HepG2 (cell line): Measurements from ENCODE around the gene ABCA2. TPM values are rescaled to one million over a fixed set of nuclear protein-coding genes. Genes with fewer than 3 reads are reported as not detected.

ENCODE experiments used
- GTF3A ChIP-seq: sonication (generic); formaldehyde crosslinking; conservative IDR thresholded peaks from 2 replicates; pipeline ENCODE4 v1.4.0; 2020; ENCODE audit warnings: mild to moderate bottlenecking, missing genetic modification reagents
- GZF1 ChIP-seq: sonication (generic); formaldehyde crosslinking; IDR thresholded peaks from 2 replicates; pipeline ENCODE4 v1.5.1; 2020; ENCODE audit warnings: mild to moderate bottlenecking, missing genetic modification reagents
- IRX3 ChIP-seq: sonication (generic); formaldehyde crosslinking; IDR thresholded peaks from 2 replicates; pipeline ENCODE4 v1.8.1; 2023; ENCODE audit warnings: mild to moderate bottlenecking, low read depth, missing genetic modification reagents, borderline replicate concordance
- MAFG ChIP-seq: sonication (generic); formaldehyde crosslinking; IDR thresholded peaks from 2 replicates; pipeline ENCODE4 v1.5.1; 2020; ENCODE audit warnings: mild to moderate bottlenecking, missing genetic modification reagents
- SAFB2 ChIP-seq: sonication (generic); formaldehyde crosslinking; IDR thresholded peaks from 2 replicates; pipeline ENCODE4 v1.5.1; 2020; ENCODE audit warnings: missing genetic modification reagents, low read depth, mild to moderate bottlenecking, borderline replicate concordance
- SP1 ChIP-seq, 2 experiments: fragments of 450-650 bp in 1 of 2; sonication (generic) in 1 of 2; formaldehyde crosslinking in 1 of 2; IDR thresholded peaks; 2 replicates each; pipeline versions ENCODE4 v1.4.0 to v1.6.1; 2016 to 2020; ENCODE audit warnings: missing genetic modification reagents in 1 of 2
- ZBTB38 ChIP-seq: sonication (generic); formaldehyde crosslinking; IDR thresholded peaks from 2 replicates; pipeline ENCODE4 v1.5.1; 2020; ENCODE audit warnings: mild to moderate bottlenecking, missing genetic modification reagents
- ZFP41 ChIP-seq: sonication (generic); formaldehyde crosslinking; IDR thresholded peaks from 2 replicates; pipeline ENCODE4 v1.4.0; 2020; ENCODE audit warnings: mild to moderate bottlenecking, missing genetic modification reagents, borderline replicate concordance
- polyA plus RNA-seq, 8 experiments: library from polyadenylated mRNA; depleted of rRNA in 3 of 8; stranded (reverse) in 7 of 8; unstranded in 1 of 8; fragments of >200 nt; fragmentation: Illumina TruSeq in 4 of 8; extraction: Trizol in 4 of 8; gene quantifications; 2 replicates each; pipeline versions ENCODE4 v1.2.1 to v1.2.3, GENCODE V29; 2011 to 2016; ENCODE audit warnings: low read depth in 4 of 8, missing spikeins in 1 of 8, mixed read lengths in 1 of 8; ENCODE audit not compliant: insufficient read depth in 1 of 8
- total RNA-seq, 5 experiments: library from RNA; depleted of rRNA; stranded (reverse); fragments of >200 nt; fragmentation: Illumina TruSeq; extraction: Trizol; gene quantifications; 2 replicates each; pipeline ENCODE4 v1.2.3, GENCODE V29; 2016; ENCODE audit warnings: low read depth in 1 of 5
- TF ChIP-seq, protein P1 (sequence below): sonication (generic); formaldehyde crosslinking; IDR thresholded peaks from 2 replicates; pipeline ENCODE4 v1.4.0; 2020; ENCODE audit warnings: missing genetic modification reagents
- TF ChIP-seq, protein P2 (sequence below): sonication (generic); formaldehyde crosslinking; IDR thresholded peaks from 2 replicates; pipeline ENCODE4 v1.5.0; 2020; ENCODE audit warnings: missing genetic modification reagents
- TF ChIP-seq, protein P3 (sequence below): sonication (generic); formaldehyde crosslinking; IDR thresholded peaks from one replicate; pipeline ENCODE4 v1.5.1; 2020; ENCODE audit warnings: mild to moderate bottlenecking, missing genetic modification reagents; ENCODE audit errors: not compliant biosample characterization
- TF ChIP-seq, protein P4 (sequence below): IDR thresholded peaks from 2 replicates; pipeline ENCODE4 v1.6.1; 2016; ENCODE audit warnings: mild to moderate bottlenecking, missing biosample characterization, missing genetic modification reagents
- TF ChIP-seq, protein P5 (sequence below): sonication (generic); formaldehyde crosslinking; IDR thresholded peaks from 2 replicates; pipeline ENCODE4 v1.5.0; 2020; ENCODE audit warnings: missing genetic modification reagents
- TF ChIP-seq, protein P6 (sequence below): sonication (generic); formaldehyde crosslinking; IDR thresholded peaks from 2 replicates; pipeline ENCODE4 v1.8.0; 2022; ENCODE audit warnings: missing genetic modification reagents, low read depth, mild to moderate bottlenecking, borderline replicate concordance

Gene ABCA2
- total and polyA plus RNA-seq, 2 of the 13 experiments (the other 11 are each of a cell fraction or from before 2014, with no cell fraction given): 2.9 to 19.2 TPM

DNA sequence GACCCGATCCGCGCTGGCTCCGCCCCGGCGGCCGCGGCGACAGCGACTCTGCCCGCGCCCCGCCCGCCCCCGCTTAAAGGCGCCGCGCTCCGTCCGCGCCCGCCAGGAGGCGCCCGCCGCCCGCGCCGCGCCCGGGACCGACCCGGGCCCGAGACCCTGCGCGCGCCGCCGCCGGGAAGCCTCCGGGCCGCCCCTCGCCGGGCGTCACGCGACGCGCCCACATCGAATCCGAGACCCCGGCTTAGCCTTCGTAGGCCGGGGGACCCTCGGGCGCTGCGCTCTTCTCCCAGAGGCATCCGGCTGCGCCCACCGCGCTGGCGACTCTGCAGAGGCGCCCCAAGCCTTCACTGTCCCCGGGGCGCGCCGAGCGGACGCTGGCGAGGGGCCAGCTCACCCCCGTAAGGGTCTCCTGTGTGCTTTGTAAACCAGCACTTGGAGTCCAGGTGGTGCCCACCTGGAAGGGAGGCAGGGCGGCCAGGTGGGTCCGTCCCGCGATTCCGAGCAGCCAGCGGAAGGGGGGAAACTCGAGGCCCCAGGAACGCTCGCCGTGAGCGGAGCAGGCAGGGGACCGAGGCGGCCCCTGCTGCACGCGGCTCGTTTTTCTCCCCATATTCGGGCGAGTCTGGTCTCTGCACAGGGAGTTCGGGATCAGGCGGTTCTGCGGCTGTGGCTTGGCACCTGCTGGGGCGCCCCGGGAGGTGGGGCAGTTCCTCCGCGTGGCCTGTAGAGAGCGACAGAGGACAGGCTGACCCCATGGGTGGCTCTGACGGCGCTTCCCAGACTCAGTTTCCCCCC lies 423 bp upstream of the ABCA2 start (continued):
- TF ChIP-seq, protein P1, sequence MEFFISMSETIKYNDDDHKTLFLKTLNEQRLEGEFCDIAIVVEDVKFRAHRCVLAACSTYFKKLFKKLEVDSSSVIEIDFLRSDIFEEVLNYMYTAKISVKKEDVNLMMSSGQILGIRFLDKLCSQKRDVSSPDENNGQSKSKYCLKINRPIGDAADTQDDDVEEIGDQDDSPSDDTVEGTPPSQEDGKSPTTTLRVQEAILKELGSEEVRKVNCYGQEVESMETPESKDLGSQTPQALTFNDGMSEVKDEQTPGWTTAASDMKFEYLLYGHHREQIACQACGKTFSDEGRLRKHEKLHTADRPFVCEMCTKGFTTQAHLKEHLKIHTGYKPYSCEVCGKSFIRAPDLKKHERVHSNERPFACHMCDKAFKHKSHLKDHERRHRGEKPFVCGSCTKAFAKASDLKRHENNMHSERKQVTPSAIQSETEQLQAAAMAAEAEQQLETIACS (CRISPR knock-in tag): no peak; the same call in 1 of the 2 replicates
- TF ChIP-seq GTF3A (CRISPR knock-in tag): no peak
- TF ChIP-seq, protein P2, sequence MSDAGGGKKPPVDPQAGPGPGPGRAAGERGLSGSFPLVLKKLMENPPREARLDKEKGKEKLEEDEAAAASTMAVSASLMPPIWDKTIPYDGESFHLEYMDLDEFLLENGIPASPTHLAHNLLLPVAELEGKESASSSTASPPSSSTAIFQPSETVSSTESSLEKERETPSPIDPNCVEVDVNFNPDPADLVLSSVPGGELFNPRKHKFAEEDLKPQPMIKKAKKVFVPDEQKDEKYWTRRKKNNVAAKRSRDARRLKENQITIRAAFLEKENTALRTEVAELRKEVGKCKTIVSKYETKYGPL (CRISPR knock-in tag): no peak
- TF ChIP-seq ZBTB38 (CRISPR knock-in tag): no peak
- TF ChIP-seq, protein P3, sequence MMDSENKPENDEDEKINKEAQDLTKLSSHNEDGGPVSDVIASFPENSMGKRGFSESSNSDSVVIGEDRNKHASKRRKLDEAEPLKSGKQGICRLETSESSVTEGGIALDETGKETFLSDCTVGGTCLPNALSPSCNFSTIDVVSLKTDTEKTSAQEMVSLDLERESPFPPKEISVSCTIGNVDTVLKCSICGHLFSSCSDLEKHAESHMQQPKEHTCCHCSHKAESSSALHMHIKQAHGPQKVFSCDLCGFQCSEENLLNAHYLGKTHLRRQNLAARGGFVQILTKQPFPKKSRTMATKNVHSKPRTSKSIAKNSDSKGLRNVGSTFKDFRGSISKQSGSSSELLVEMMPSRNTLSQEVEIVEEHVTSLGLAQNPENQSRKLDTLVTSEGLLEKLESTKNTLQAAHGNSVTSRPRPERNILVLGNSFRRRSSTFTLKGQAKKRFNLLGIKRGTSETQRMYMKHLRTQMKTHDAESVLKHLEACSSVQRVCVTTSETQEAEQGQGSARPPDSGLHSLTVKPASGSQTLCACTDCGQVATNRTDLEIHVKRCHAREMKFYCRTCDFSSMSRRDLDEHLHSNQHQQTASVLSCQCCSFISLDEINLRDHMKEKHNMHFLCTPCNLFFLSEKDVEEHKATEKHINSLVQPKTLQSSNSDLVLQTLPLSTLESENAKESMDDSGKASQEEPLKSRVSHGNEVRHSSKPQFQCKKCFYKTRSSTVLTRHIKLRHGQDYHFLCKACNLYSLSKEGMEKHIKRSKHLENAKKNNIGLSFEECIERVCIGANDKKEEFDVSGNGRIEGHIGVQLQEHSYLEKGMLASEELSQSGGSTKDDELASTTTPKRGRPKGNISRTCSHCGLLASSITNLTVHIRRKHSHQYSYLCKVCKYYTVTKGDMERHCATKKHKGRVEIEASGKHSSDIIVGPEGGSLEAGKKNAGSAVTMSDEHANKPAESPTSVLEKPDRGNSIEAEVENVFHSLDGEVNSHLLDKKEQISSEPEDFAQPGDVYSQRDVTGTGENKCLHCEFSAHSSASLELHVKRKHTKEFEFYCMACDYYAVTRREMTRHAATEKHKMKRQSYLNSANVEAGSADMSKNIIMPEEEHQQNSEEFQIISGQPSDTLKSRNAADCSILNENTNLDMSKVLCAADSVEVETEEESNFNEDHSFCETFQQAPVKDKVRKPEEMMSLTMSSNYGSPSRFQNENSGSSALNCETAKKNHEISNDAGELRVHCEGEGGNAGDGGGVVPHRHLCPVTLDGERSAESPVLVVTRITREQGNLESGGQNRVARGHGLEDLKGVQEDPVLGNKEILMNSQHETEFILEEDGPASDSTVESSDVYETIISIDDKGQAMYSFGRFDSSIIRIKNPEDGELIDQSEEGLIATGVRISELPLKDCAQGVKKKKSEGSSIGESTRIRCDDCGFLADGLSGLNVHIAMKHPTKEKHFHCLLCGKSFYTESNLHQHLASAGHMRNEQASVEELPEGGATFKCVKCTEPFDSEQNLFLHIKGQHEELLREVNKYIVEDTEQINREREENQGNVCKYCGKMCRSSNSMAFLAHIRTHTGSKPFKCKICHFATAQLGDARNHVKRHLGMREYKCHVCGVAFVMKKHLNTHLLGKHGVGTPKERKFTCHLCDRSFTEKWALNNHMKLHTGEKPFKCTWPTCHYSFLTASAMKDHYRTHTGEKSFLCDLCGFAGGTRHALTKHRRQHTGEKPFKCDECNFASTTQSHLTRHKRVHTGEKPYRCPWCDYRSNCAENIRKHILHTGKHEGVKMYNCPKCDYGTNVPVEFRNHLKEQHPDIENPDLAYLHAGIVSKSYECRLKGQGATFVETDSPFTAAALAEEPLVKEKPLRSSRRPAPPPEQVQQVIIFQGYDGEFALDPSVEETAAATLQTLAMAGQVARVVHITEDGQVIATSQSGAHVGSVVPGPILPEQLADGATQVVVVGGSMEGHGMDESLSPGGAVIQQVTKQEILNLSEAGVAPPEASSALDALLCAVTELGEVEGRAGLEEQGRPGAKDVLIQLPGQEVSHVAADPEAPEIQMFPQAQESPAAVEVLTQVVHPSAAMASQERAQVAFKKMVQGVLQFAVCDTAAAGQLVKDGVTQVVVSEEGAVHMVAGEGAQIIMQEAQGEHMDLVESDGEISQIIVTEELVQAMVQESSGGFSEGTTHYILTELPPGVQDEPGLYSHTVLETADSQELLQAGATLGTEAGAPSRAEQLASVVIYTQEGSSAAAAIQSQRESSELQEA (CRISPR knock-in tag): no peak
- TF ChIP-seq GZF1: no peak
- TF ChIP-seq, protein P4, sequence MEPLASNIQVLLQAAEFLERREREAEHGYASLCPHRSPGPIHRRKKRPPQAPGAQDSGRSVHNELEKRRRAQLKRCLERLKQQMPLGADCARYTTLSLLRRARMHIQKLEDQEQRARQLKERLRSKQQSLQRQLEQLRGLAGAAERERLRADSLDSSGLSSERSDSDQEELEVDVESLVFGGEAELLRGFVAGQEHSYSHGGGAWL: peak; percentile 50; the same call in 1 of the 2 replicates
- no peak for TF ChIP-seq MAFG (CRISPR knock-in tag)
- no peak for TF ChIP-seq ZFP41 (CRISPR knock-in tag)
- TF ChIP-seq, protein P5, sequence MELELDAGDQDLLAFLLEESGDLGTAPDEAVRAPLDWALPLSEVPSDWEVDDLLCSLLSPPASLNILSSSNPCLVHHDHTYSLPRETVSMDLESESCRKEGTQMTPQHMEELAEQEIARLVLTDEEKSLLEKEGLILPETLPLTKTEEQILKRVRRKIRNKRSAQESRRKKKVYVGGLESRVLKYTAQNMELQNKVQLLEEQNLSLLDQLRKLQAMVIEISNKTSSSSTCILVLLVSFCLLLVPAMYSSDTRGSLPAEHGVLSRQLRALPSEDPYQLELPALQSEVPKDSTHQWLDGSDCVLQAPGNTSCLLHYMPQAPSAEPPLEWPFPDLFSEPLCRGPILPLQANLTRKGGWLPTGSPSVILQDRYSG (CRISPR knock-in tag): no peak
- no peak for TF ChIP-seq SP1 (IDR thresholded peaks at IDR 0.05)
- no peak for TF ChIP-seq SP1 (CRISPR knock-in tag; IDR thresholded peaks at IDR 0.05)
- TF ChIP-seq IRX3 (CRISPR knock-in tag): no peak
- TF ChIP-seq SAFB2 (CRISPR knock-in tag): no peak
- TF ChIP-seq, protein P6, sequence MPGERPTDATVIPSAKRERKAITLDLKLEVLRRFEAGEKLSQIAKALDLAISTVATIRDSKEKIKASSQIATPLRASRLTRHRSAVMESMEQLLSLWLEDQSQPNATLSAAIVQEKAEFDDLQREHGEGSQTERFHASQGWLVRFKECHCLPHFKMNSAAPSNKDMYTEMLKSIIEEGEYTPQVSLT: no peak
